ENCODE measurements around the gene FTO.

- TF ChIP-seq EZH2 (IDR thresholded peaks at IDR 0.05; ENCODE audit: borderline replicate concordance, insufficient read depth, low read length, poor library complexity, severe bottlenecking) (no peak), REST (IDR thresholded peaks at IDR 0.05; ENCODE audit: borderline replicate concordance) (no peak), CTCF (IDR thresholded peaks at IDR 0.05; ENCODE audit: poor library complexity, severe bottlenecking) (no peak), TAF1 (IDR thresholded peaks at IDR 0.05; ENCODE audit: low read depth) (no peak), EP300 (conservative IDR thresholded peaks at IDR 0.05; ENCODE audit: poor library complexity, severe bottlenecking) (no peak), SMC3 (conservative IDR thresholded peaks at IDR 0.05; ENCODE audit: poor library complexity) (no peak), RAD21 (conservative IDR thresholded peaks at IDR 0.05) (no peak), MXI1 (conservative IDR thresholded peaks at IDR 0.05; ENCODE audit: poor library complexity, severe bottlenecking) (no peak), POLR2AphosphoS5 (IDR thresholded peaks at IDR 0.05) (no peak)
Observed at GRCh38 chr16:53865494-53865863, 161.5 kb downstream of the FTO start.

Data from neural cell (in vitro differentiated cells).